NCI-H69 (cell line): ENCODE results near the gene PLCB2.

Experiments
- DNase-seq: peaks from one replicate; lab custom pipeline; 2025; lab: John Stamatoyannopoulos, UW

The PLCB2 gene

DNA sequence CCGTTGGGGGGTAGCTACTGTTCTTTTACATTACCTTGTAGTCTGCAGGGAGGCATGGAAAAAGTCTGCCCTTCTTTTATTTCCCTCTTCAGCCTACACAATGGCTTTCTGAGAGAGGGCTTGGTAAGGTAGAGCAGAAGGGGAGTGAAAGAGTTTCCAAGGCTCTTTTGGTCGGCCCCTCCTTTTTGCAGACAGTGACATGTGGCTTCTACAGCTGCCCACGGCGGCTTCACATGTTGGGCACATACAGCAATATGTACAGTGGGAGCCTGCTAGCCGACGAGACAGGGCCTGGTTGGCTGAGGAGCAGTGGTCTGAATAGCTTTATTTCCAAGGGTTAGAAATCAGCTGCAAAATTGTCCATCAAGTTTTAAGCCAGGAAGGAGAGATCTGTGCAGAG is 19.7 kb upstream of the PLCB2 start:
- DNase-seq, result no peak

DNA sequence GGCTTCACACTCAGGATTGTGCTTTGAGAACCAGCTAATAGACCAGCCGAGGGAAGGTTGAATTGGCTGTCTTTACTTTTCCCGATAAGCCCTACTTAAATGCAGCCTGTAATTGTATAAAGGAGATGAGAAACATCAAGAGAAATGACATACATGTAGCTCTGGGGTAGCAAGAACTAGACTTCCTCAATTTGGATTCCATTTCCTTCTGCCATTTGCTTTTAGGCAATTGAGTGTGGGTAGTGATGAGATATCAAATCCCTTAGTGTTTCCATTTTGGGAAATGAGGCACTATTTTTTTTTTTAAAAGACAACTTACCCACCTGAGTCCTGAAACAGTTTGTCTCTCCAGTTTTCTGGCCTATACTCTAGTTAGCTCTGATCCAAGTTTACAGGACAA is 18.0 kb upstream of the PLCB2 start:
- DNase-seq, result no peak

GRCh38 chr15:40325188-40325587 is 17.5 kb upstream of the PLCB2 start:
- peak; percentile 24 for DNase-seq

GRCh38 chr15:40323953-40324937 is 16.5 kb upstream of the PLCB2 start:
- DNase-seq, result peak; percentile 57

DNA sequence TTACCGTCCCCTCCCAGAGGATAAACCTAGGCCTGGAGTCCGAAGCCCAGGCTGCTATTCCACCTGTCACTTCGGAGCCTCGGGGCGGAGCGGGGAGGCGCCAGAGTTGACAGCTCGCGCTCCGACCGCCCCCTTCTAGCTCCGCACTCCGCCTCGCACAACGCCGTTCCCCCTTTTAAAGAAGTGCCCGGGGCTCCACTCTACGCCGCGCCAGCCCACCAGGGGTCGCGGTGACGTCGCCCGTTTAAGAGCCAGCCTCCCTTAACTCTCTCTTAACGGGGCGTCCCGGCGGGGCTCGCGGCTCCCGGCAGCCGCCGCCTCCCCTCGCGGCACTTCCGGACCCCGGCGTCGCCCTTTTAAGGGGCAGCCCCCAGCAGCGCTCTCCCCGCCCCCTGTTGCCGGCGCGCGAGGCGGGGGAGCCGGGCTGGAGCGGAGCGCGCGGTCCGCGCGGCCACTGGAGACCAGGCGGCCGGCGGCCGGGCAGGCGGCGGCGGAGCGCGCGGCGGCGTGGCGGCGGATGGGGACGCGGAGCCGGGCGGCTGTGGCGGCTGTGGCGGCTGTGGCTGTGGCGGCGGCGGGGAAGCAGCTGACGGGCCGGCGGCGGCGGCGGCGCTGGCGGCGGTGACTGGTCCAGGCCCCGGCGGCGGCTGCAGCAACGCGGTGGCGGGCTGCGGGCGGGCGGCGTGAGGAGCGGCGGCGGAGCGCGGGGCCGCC is 15.7 kb upstream of the PLCB2 start, which contains the start of gene INAFM2:
Gene INAFM2, plus strand, starts transcription at position 454 of the 714 bp plus-strand sequence. CDS start 364 bp downstream, outside the sequence.
- peak; percentile 98 for DNase-seq

GRCh38 chr15:40322531-40323238 is 14.9 kb upstream of the PLCB2 start:
- peak; percentile 92 for DNase-seq

- peak; percentile 93 for DNase-seq
These were observed 13.2 kb upstream of the PLCB2 start for GRCh38 chr15:40320931-40321371.

- no peak for DNase-seq
These were observed 12.7 kb upstream of the PLCB2 start for GRCh38 chr15:40320409-40320808.

- no peak for DNase-seq
These were observed 9.8 kb upstream of the PLCB2 start for GRCh38 chr15:40317580-40317979.

- peak; percentile 80 for DNase-seq
These were observed 9.2 kb upstream of the PLCB2 start for GRCh38 chr15:40316931-40317330.

GRCh38 chr15:40314723-40315276 is 7.1 kb upstream of the PLCB2 start:
- DNase-seq, result no peak

- DNase-seq, result peak; percentile 96
These were observed 6.0 kb upstream of the PLCB2 start for GRCh38 chr15:40313531-40314398.

DNA sequence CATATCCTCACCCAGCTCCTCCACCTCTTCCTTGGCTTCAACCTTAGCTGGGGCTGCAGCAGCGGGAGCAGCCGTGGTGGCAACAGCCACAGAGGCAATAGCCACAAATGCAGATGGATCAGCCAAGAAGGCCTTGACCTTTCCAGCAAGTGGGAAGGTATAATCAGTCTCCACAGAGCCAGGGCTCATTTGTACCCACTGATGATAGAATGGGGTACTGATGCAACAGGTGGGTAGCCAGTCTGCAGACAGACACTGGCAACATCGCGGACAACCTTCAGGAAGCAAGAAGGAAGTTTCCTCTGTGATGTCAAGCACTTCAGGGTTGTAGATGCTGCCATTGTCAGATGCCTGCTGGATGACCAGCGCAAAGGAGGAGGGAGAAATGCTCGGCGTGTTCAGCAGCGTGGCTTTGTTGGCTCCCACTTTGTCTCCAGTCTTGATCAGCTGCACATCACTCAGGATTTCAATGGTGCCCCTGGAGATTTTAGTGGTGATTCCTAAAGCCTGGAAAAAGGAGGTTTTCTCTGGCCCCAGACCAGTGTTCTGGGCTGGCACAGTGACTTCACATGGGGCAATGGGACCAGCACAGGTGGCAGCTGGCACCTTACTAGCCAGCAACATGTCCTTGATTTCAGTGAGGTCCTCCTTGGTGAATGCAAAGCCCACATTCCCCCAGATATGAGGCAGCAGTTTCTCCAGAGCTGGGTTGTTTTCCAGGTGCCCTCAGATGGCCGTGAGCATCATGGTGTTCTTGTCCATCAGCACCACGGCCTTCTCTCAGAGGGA is 4.8 kb upstream of the PLCB2 start:
- no peak for DNase-seq

GRCh38 chr15:40310993-40311392 is 3.3 kb upstream of the PLCB2 start:
- DNase-seq, result no peak

DNA sequence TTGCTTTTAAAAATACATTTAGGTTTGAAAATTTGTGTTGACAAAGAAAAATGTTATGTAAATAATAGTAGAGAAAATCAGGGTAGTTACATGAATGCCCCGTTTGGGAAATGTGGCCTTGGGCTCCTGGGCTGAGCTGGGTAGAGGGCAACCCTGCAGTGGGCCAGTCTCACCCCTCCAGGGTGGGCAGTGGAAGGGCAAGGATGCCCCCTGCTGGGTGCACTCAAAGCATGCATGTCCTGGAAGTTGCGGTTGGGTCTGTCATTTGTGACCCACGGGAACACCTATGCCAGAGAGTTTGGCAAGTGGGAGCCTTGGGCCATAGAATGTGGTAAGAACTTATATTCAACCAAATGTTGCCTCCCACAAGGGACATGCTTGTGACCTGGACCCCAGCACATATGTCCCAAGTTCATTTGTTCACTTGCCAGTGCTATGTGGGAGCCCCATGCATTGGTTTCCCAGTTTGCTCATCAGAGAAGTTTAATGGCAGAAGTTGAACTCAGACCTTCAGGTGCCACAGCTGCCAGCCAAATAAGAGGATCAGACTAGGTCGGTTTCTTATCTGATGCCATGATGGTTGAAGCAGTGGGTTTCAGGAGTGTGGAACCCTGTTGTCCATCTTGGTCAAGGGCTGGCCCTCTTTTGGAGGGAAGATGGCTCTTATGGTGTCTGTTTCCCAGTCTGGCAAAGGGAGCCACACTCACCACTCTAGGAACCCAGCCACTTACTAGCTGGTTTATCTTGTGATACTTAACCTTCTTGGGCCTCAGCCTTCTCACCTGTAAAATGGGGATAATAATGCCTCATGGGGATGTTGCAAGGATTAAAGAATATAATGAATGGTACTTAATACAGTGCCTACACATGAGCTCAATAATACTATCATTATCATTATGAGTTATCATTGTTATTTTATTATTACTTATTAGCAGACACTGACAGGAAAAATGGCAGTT is 2.5 kb upstream of the PLCB2 start:
- peak; percentile 57 for DNase-seq

DNA sequence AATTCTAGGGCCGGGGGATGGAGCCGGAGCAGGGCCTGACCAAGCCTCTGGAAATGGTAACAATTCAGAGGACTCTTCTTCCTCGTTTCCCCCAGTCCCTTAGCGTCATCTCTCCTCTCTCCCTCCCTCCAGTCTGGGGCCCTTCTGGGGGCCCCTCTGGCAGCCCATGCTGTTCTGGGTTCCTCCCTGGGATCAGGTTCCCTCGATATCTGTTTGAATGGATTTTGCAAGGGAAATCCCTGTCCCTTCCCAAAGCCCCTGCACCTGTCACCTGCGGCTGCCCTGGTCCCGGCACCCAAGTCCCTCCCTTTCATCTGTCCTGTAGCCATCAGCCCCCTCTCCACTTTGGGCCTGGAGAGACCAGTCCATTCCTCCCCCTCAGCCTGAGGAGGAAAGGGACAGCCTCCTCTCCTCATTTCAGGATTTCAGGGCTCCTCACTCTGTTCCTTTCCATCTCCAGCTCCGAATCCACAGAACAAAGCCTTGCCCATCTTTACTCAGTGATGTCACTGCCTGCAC is 1.7 kb upstream of the PLCB2 start:
- DNase-seq, result no peak

GRCh38 chr15:40306908-40307307 is 827 bp downstream of the PLCB2 start:
- DNase-seq, result no peak

DNA sequence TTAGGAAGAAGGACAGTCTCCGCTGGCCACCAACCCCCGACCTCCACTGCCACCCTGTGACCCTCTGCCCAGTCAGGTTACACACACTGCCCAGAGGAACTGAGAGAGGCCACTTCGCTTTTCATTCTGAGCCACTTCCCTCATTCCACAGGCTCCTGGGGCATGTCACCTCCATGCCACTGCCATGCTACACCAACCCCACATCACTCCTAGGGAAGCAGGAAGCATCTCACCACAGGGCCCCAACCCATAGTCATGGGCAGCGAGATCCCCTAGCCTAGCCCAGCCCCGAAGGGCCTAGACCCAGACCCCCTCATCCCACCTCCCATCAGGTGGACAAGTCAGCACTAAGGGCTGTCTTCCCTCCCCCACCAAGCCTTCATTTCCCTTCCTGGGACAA is 1.4 kb downstream of the PLCB2 start:
- no peak for DNase-seq

DNA sequence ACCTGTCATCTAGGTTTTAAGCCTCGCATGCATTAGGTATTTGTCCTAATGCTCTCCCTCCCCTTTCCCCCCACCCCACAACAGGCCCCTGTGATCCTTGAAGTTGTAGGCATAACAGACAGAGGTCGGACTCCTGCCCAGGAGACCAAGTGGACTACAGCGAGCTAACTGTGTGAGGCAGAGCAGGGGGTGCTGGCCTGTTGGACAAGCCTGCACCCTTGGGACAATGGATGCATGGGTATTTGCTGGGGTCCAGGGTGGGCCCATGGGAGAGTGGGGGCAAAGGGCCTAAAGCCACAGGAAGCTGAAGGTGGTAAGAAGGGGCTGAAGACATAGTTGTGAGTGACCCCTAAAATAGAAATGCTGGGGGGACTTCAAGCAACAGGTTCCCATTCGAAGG is 2.5 kb downstream of the PLCB2 start:
- no peak for DNase-seq
